Activated CD4-positive, alpha-beta T cell treated with anti-CD3 and anti-CD28 coated beads for 36 hours (primary cell): ENCODE results near the gene CHI3L2. TPM values are rescaled to one million over a fixed set of nuclear protein-coding genes. Genes with fewer than 3 reads are reported as not detected.

Experiments used
- ATAC-seq: fragments of 200-7000 bp; cut with Tn5 transposase; one replicate; pipeline ENCODE4 v1.10.0; 2021; ENCODE audit warnings: mild to moderate bottlenecking, moderate library complexity
- CTCF ChIA-PET: fragments of 350-600 bp; sonication (Branson Sonifier 250); formaldehyde crosslinking; loops from one replicate; lab custom pipeline; 2021; ENCODE audit warnings: antibody characterized with exemption; lab: Charles Lee
- POLR2A ChIA-PET: fragments of 350-600 bp; sonication (Branson Sonifier 250); formaldehyde crosslinking; loops from one replicate; lab custom pipeline; 2021; ENCODE audit warnings: antibody characterized with exemption, inconsistent platforms; lab: Charles Lee
- DNase-seq: peaks from one replicate; pipeline ENCODE4 v3.0.0-alpha.2; 2020
- H3K27ac Mint-ChIP-seq: one replicate; pipeline ENCODE4 v1.8.0; 2021; ENCODE audit warnings: mixed read lengths
- H3K27me3 Mint-ChIP-seq: one replicate; pipeline ENCODE4 v1.8.0; 2021; ENCODE audit warnings: mixed read lengths
- H3K36me3 Mint-ChIP-seq: one replicate; pipeline ENCODE4 v1.8.0; 2021; ENCODE audit warnings: low read depth, mixed read lengths
- H3K4me1 Mint-ChIP-seq: one replicate; pipeline ENCODE4 v1.8.0; 2021; ENCODE audit warnings: mixed read lengths
- H3K4me3 Mint-ChIP-seq: one replicate; pipeline ENCODE4 v1.8.0; 2021; ENCODE audit warnings: mild to moderate bottlenecking, moderate library complexity, mixed read lengths
- H3K9me3 Mint-ChIP-seq: one replicate; pipeline ENCODE4 v1.8.0; 2021; ENCODE audit warnings: low read depth, mixed read lengths
- intact Hi-C, 2 experiments: fragments of 100-400 bp; cut with DNase I in 1 of 2; cut with micrococcal nuclease in 1 of 2; formaldehyde crosslinking; loops; one replicate each; pipeline versions ENCODE4 v1.14.2 to v1.15.1; 2022 to 2024; cut with DNase I, micrococcal nuclease
- total RNA-seq, 2 experiments: library from RNA; stranded (reverse); gene quantifications; one replicate each; pipeline ENCODE4 v1.2.3, GENCODE V29; 2021

CHI3L2 gene
- total RNA-seq, 2 experiments from 2014 or later, result 12.7 TPM

- peaks cover 86% of the 10 kb centered on the region for H3K4me1 Mint-ChIP-seq
- H3K9me3 Mint-ChIP-seq, result no peaks in the 10 kb centered on the region
- intact Hi-C loops, result no loop called here
- peaks cover 100% of the 10 kb centered on the region for H3K36me3 Mint-ChIP-seq
- no peak for ATAC-seq
- POLR2A ChIA-PET, result no interaction called here
- no peak for DNase-seq
- CTCF ChIA-PET, result interaction anchor here (1.1 kb wide), 1 partner anchor 11 kb away, joined by 4 read pairs; no protein-coding TSS in a partner anchor
- peak overlapping the region; percentile 98 for H3K27ac Mint-ChIP-seq
- peak overlapping the region; percentile 96 for H3K4me3 Mint-ChIP-seq
- H3K27me3 Mint-ChIP-seq, result no peaks in the 10 kb centered on the region
Measured at GRCh38 chr1:111193712-111194480, 33.6 kb upstream of the CHI3L2 start.

- peaks cover 100% of the 10 kb centered on the region for H3K36me3 Mint-ChIP-seq
- ATAC-seq (no peak), DNase-seq (no peak)
- H3K4me1 Mint-ChIP-seq, result peaks cover 74% of the 10 kb centered on the region
- CTCF ChIA-PET, result interaction anchor here (9.1 kb wide), 1 partner anchor 26 kb away, joined by 115 read pairs; no protein-coding TSS in a partner anchor
- POLR2A ChIA-PET, result interaction anchor here (0.6 kb wide), 2 partner anchors 26 to 315 kb away, joined by 3 read pairs; no protein-coding TSS in a partner anchor
- peak overlapping the region; percentile 96 for H3K4me3 Mint-ChIP-seq
- H3K27me3 Mint-ChIP-seq, result no peaks in the 10 kb centered on the region
- H3K9me3 Mint-ChIP-seq, result no peaks in the 10 kb centered on the region
- H3K27ac Mint-ChIP-seq, result peak overlapping the region; percentile 98
- intact Hi-C loops, result no loop called here
Measured at GRCh38 chr1:111195002-111195684, 32.4 kb upstream of the CHI3L2 start.

GRCh38 chr1:111196213-111196612 lies 31.3 kb upstream of the CHI3L2 start:
- ChIA-PET POLR2A (no interaction called here), CTCF (interaction anchor here (0.8 to 9.1 kb wide), 2 partner anchors 25 to 327 kb away, joined by 3 to 115 read pairs; no protein-coding TSS in a partner anchor)
- H3K4me1 Mint-ChIP-seq, result peaks cover 72% of the 10 kb centered on the region
- ATAC-seq (no peak), DNase-seq (no peak)
- H3K36me3 Mint-ChIP-seq, result peaks cover 92% of the 10 kb centered on the region
- intact Hi-C loops, result no loop called here
- H3K9me3 Mint-ChIP-seq, result no peaks in the 10 kb centered on the region
- no peaks in the 10 kb centered on the region for H3K27me3 Mint-ChIP-seq
- peak overlapping the region; percentile 98 for H3K27ac Mint-ChIP-seq
- peak overlapping the region; percentile 96 for H3K4me3 Mint-ChIP-seq

GRCh38 chr1:111197598-111198284 lies 29.8 kb upstream of the CHI3L2 start:
- POLR2A ChIA-PET, result interaction anchor here (1.0 to 1.7 kb wide), 2 partner anchors 24 to 47 kb away, joined by 3 to 7 read pairs; no protein-coding TSS in a partner anchor
- peaks cover 72% of the 10 kb centered on the region for H3K4me1 Mint-ChIP-seq
- H3K4me3 Mint-ChIP-seq, result peak overlapping the region; percentile 96
- DNase-seq (no peak), ATAC-seq (peak; percentile 23)
- no peaks in the 10 kb centered on the region for H3K9me3 Mint-ChIP-seq
- peaks cover 77% of the 10 kb centered on the region for H3K36me3 Mint-ChIP-seq
- intact Hi-C loops, result no loop called here
- no peaks in the 10 kb centered on the region for H3K27me3 Mint-ChIP-seq
- H3K27ac Mint-ChIP-seq, result peak overlapping the region; percentile 98
- CTCF ChIA-PET, result interaction anchor here (1.2 to 9.1 kb wide), 5 partner anchors 10 to 243 kb away, joined by 3 to 115 read pairs (median 5); no protein-coding TSS in a partner anchor

- intact Hi-C loops, result loop anchor here in 1 of 2 experiments (1.0 kb wide), 1 partner anchor 8 kb away; no protein-coding TSS in a partner anchor
Measured at GRCh38 chr1:111198836-111199235, 28.7 kb upstream of the CHI3L2 start.

GRCh38 chr1:111199329-111199728 lies 28.2 kb upstream of the CHI3L2 start:
- H3K4me1 Mint-ChIP-seq, result peaks cover 63% of the 10 kb centered on the region
- peaks cover 63% of the 10 kb centered on the region for H3K36me3 Mint-ChIP-seq
- no peaks in the 10 kb centered on the region for H3K9me3 Mint-ChIP-seq
- H3K4me3 Mint-ChIP-seq, result peak overlapping the region; percentile 96
- intact Hi-C loops, result loop anchor here in 1 of 2 experiments (1.0 kb wide), 1 partner anchor 8 kb away; no protein-coding TSS in a partner anchor
- no peaks in the 10 kb centered on the region for H3K27me3 Mint-ChIP-seq
- peak overlapping the region; percentile 98 for H3K27ac Mint-ChIP-seq
- ChIA-PET POLR2A (interaction anchor here (1.0 to 1.7 kb wide), 3 partner anchors 16 to 22 kb away, joined by 3 to 7 read pairs (median 3); no protein-coding TSS in a partner anchor), CTCF (interaction anchor here (0.7 to 9.1 kb wide), 7 partner anchors 13 to 572 kb away, joined by 3 to 115 read pairs (median 4); no protein-coding TSS in a partner anchor)
- DNase-seq (no peak), ATAC-seq (no peak)

More at GRCh38 chr1:111198836-111199235, 28.7 kb upstream of the CHI3L2 start:
- ChIA-PET CTCF (interaction anchor here (0.7 to 9.1 kb wide), 10 partner anchors 11 to 572 kb away, joined by 3 to 115 read pairs (median 4); no protein-coding TSS in a partner anchor), POLR2A (interaction anchor here (1.0 to 1.7 kb wide), 3 partner anchors 16 to 23 kb away, joined by 3 to 7 read pairs (median 3); no protein-coding TSS in a partner anchor)
- ATAC-seq (no peak), DNase-seq (no peak)
- Mint-ChIP-seq H3K27ac (peak overlapping the region; percentile 98), H3K4me3 (peak overlapping the region; percentile 96), H3K36me3 (peaks cover 68% of the 10 kb centered on the region), H3K27me3 (no peaks in the 10 kb centered on the region), H3K9me3 (no peaks in the 10 kb centered on the region), H3K4me1 (peaks cover 68% of the 10 kb centered on the region)

GRCh38 chr1:111199881-111200801 lies 27.4 kb upstream of the CHI3L2 start, which contains the start of gene DENND2D:
Gene DENND2D, minus strand, starts transcription at chr1:111200646. Its CDS starts 187 bp downstream, at chr1:111200459.
- intact Hi-C loops, result loop anchor here (1.0 to 5.0 kb wide), 9 partner anchors 9 to 557 kb away; partner anchors contain the start of genes ATP5PB (in 1 of the 2), CEPT1 (in 1 of the 2), DDX20 (in 1 of the 2) and DRAM2 (in 1 of the 2)
- peak within 1 kb of the TSS; percentile 96 for H3K4me3 Mint-ChIP-seq
- peak; percentile 84 for DNase-seq
- H3K27me3 Mint-ChIP-seq, result no peaks in the 10 kb centered on the region
- ChIA-PET POLR2A (interaction anchor here (0.6 to 2.7 kb wide), 5 partner anchors 9 to 46 kb away, joined by 4 to 19 read pairs (median 5); no protein-coding TSS in a partner anchor), CTCF (interaction anchor here (1.0 to 9.1 kb wide), 5 partner anchors 9 to 240 kb away, joined by 3 to 115 read pairs (median 6); no protein-coding TSS in a partner anchor)
- ATAC-seq, result peak; percentile 74
- H3K27ac Mint-ChIP-seq, result peak within 1 kb of the TSS; percentile 98
- H3K36me3 Mint-ChIP-seq, result peaks cover 55% of the 10 kb centered on the region
- H3K9me3 Mint-ChIP-seq, result no peaks in the 10 kb centered on the region
- peaks cover 61% of the 10 kb centered on the region for H3K4me1 Mint-ChIP-seq

- peak overlapping the region; percentile 96 for H3K4me3 Mint-ChIP-seq
- intact Hi-C loops, result loop anchor here (1.0 to 5.0 kb wide), 8 partner anchors 16 to 557 kb away; partner anchors contain the start of genes ATP5PB (in 1 of the 2), CEPT1 (in 1 of the 2), DDX20 (in 1 of the 2) and DRAM2 (in 1 of the 2)
- H3K27me3 Mint-ChIP-seq, result no peaks in the 10 kb centered on the region
- H3K9me3 Mint-ChIP-seq, result no peaks in the 10 kb centered on the region
- POLR2A ChIA-PET, result interaction anchor here (0.6 to 2.7 kb wide), 5 partner anchors 9 to 47 kb away, joined by 4 to 19 read pairs (median 5); no protein-coding TSS in a partner anchor
- CTCF ChIA-PET, result interaction anchor here (1.0 to 9.1 kb wide), 6 partner anchors 9 to 275 kb away, joined by 3 to 115 read pairs (median 5); no protein-coding TSS in a partner anchor
- DNase-seq (no peak), ATAC-seq (no peak)
- H3K4me1 Mint-ChIP-seq, result peaks cover 61% of the 10 kb centered on the region
- peak overlapping the region; percentile 98 for H3K27ac Mint-ChIP-seq
- peaks cover 48% of the 10 kb centered on the region for H3K36me3 Mint-ChIP-seq
Measured at GRCh38 chr1:111200802-111201161, 26.7 kb upstream of the CHI3L2 start.
